Skeletal muscle cell (primary cell): ENCODE measurements around the gene SORBS2.
"Not testable (repeated sequence)": the region's sequence is repeated elsewhere in the genome, so short reads cannot be mapped to it uniquely, and the experiment has no call there.

ENCODE experiments used
- DNase-seq: peaks from one replicate; pipeline ENCODE4 v3.0.0-alpha.2; 2010; ENCODE audit warnings: low read depth
- H3K4me3 ChIP-seq: 2 replicates; pipeline ENCODE4 v1.5.1; 2011; ENCODE audit warnings: low read depth, mild to moderate bottlenecking, control low read depth, low read length, moderate library complexity

Gene SORBS2

GRCh38 chr4:185811509-185812364 is at the start of gene SORBS2:
Gene SORBS2 (minus strand): TSS chr4:185812194. CDS start chr4:185690571, 121,623 bp downstream.
- DNase-seq, result no peak
- no peak within 1 kb of the TSS for H3K4me3 ChIP-seq

- no peak overlapping the region for H3K4me3 ChIP-seq
- no peak for DNase-seq
Measured at GRCh38 chr4:185859111-185859510, 47.1 kb upstream of the SORBS2 start.

- not testable (repeated sequence) for H3K4me3 ChIP-seq, DNase-seq
Measured at GRCh38 chr4:185857561-185857960, 45.6 kb upstream of the SORBS2 start.

- no peak for DNase-seq
- no peak overlapping the region for H3K4me3 ChIP-seq
Measured at GRCh38 chr4:185853841-185854240, 41.8 kb upstream of the SORBS2 start.

- DNase-seq, result no peak
- no peak overlapping the region for H3K4me3 ChIP-seq
Measured at GRCh38 chr4:185852961-185853360, 41.0 kb upstream of the SORBS2 start.

GRCh38 chr4:185849664-185850550 is 37.9 kb upstream of the SORBS2 start:
- no peak for DNase-seq
- no peak overlapping the region for H3K4me3 ChIP-seq

- peak; percentile 93 for DNase-seq
- no peak overlapping the region for H3K4me3 ChIP-seq
Measured at GRCh38 chr4:185847352-185848097, 35.5 kb upstream of the SORBS2 start.

GRCh38 chr4:185846505-185847150 is 34.6 kb upstream of the SORBS2 start:
- H3K4me3 ChIP-seq, result no peak overlapping the region
- no peak for DNase-seq

- DNase-seq, result no peak
Measured at GRCh38 chr4:185845966-185846365, 34.0 kb upstream of the SORBS2 start.

GRCh38 chr4:185841451-185841850 is 29.5 kb upstream of the SORBS2 start:
- no peak for DNase-seq
- no peak overlapping the region for H3K4me3 ChIP-seq

More at GRCh38 chr4:185845966-185846365, 34.0 kb upstream of the SORBS2 start:
- no peak overlapping the region for H3K4me3 ChIP-seq

- no peak for DNase-seq
- no peak overlapping the region for H3K4me3 ChIP-seq
Measured at GRCh38 chr4:185840953-185841352, 29.0 kb upstream of the SORBS2 start.

GRCh38 chr4:185840201-185840600 is 28.2 kb upstream of the SORBS2 start:
- no peak for DNase-seq
- no peak overlapping the region for H3K4me3 ChIP-seq

- peak; percentile 56 for DNase-seq
- H3K4me3 ChIP-seq, result no peak overlapping the region
Measured at GRCh38 chr4:185839770-185840169, 27.8 kb upstream of the SORBS2 start.

GRCh38 chr4:185839194-185839712 is 27.3 kb upstream of the SORBS2 start:
- H3K4me3 ChIP-seq, result no peak overlapping the region
- peak; percentile 100 for DNase-seq

GRCh38 chr4:185838514-185839193 is 26.7 kb upstream of the SORBS2 start:
- no peak overlapping the region for H3K4me3 ChIP-seq
- DNase-seq, result no peak

GRCh38 chr4:185838104-185838452 is 26.1 kb upstream of the SORBS2 start:
- no peak overlapping the region for H3K4me3 ChIP-seq
- no peak for DNase-seq

GRCh38 chr4:185837415-185838103 is 25.6 kb upstream of the SORBS2 start:
- DNase-seq, result no peak

More at GRCh38 chr4:185837415-185838103, 25.6 kb upstream of the SORBS2 start:
- no peak overlapping the region for H3K4me3 ChIP-seq
